HEK293 (cell line): ENCODE results near the gene RNF123.

Experiments used
- CTCF ChIA-PET: fragments of 350-600 bp; formaldehyde crosslinking; extraction: SDS; loops from one replicate; lab custom pipeline; 2021; ENCODE audit warnings: antibody characterized with exemption; lab: Yijun Ruan, JAX
- POLR2A ChIA-PET: fragments of 300-600 bp; formaldehyde crosslinking; extraction: SDS; loops from one replicate; lab custom pipeline; 2020; ENCODE audit warnings: antibody characterized with exemption, inconsistent platforms; lab: Yijun Ruan, JAX
- H3K27ac ChIP-seq: fragments of 200-500 bp; sonication (Bioruptor generic); 2 replicates; pipeline ENCODE4 v1.5.1; 2014; ENCODE audit warnings: low read depth, low read length, control low read depth, inconsistent platforms; ENCODE audit errors: extremely low read depth
- H3K36me3 ChIP-seq, 2 experiments: fragments of 200-500 bp in 1 of 2; sonication (Bioruptor generic) in 1 of 2; 1 replicate in 1 of 2; 2 replicates in 1 of 2; pipeline ENCODE4 v1.5.1; 2014 to 2017; ENCODE audit warnings: inconsistent platforms in 2 of 2, low read length in 2 of 2; ENCODE audit not compliant: control insufficient read depth in 2 of 2, insufficient read depth in 1 of 2
- H3K4me1 ChIP-seq: fragments of 200-500 bp; sonication (Bioruptor generic); 2 replicates; pipeline ENCODE4 v1.5.1; 2014; ENCODE audit warnings: mild to moderate bottlenecking, low read length, inconsistent platforms; ENCODE audit not compliant: control insufficient read depth, insufficient read depth
- H3K4me3 ChIP-seq: 2 replicates; pipeline ENCODE4 v1.5.1; 2011; ENCODE audit warnings: low read depth, mild to moderate bottlenecking, control low read depth, low read length, moderate library complexity
- H3K9me3 ChIP-seq: fragments of 200-500 bp; sonication (Bioruptor generic); 2 replicates; pipeline ENCODE4 v1.5.1; 2014; ENCODE audit warnings: low read depth, low read length, inconsistent platforms; ENCODE audit not compliant: control insufficient read depth, insufficient read depth
- BCL6B ChIP-seq: fragments of 450-650 bp; formaldehyde crosslinking; IDR thresholded peaks from 2 replicates; pipeline ENCODE4 v1.5.1; 2017; ENCODE audit warnings: missing biosample characterization, missing genetic modification characterization
- CTCF ChIP-seq: fragments of 450-650 bp; formaldehyde crosslinking; IDR thresholded peaks from 2 replicates; pipeline ENCODE4 v1.5.1; 2016; ENCODE audit warnings: missing biosample characterization, missing genetic modification characterization
- MYNN ChIP-seq: fragments of 450-650 bp; formaldehyde crosslinking; IDR thresholded peaks from 2 replicates; pipeline ENCODE4 v1.5.1; 2016; ENCODE audit warnings: missing biosample characterization, missing genetic modification characterization, borderline replicate concordance
- MZF1 ChIP-seq: fragments of 450-650 bp; formaldehyde crosslinking; IDR thresholded peaks from 2 replicates; pipeline ENCODE4 v1.5.1; 2017; ENCODE audit warnings: missing biosample characterization, missing genetic modification characterization, borderline replicate concordance
- PRDM1 ChIP-seq: fragments of 450-650 bp; formaldehyde crosslinking; IDR thresholded peaks from 2 replicates; pipeline ENCODE4; 2016; ENCODE audit warnings: missing biosample characterization, missing genetic modification characterization
- SP3 ChIP-seq: fragments of 450-650 bp; formaldehyde crosslinking; IDR thresholded peaks from 2 replicates; pipeline ENCODE4 v1.5.1; 2016; ENCODE audit warnings: missing biosample characterization, missing genetic modification characterization
- YY2 ChIP-seq: fragments of 450-650 bp; formaldehyde crosslinking; IDR thresholded peaks from 2 replicates; pipeline ENCODE4 v1.5.1; 2016; ENCODE audit warnings: missing biosample characterization, missing genetic modification characterization
- ZBTB20 ChIP-seq: fragments of 450-650 bp; formaldehyde crosslinking; IDR thresholded peaks from 2 replicates; pipeline ENCODE4 v1.5.1; 2016; ENCODE audit warnings: missing biosample characterization, missing genetic modification characterization
- ZBTB48 ChIP-seq: fragments of 450-650 bp; formaldehyde crosslinking; IDR thresholded peaks from 2 replicates; pipeline ENCODE4 v1.5.1; 2016; ENCODE audit warnings: missing biosample characterization, missing genetic modification characterization
- ZEB2 ChIP-seq: fragments of 450-650 bp; formaldehyde crosslinking; IDR thresholded peaks from 2 replicates; pipeline ENCODE4 v1.5.1; 2016; ENCODE audit warnings: missing biosample characterization, missing genetic modification characterization
- ZNF19 ChIP-seq: fragments of 450-650 bp; formaldehyde crosslinking; IDR thresholded peaks from 2 replicates; pipeline ENCODE4; 2016; ENCODE audit warnings: missing biosample characterization, missing genetic modification characterization, low read depth
- ZNF211 ChIP-seq: fragments of 450-650 bp; formaldehyde crosslinking; IDR thresholded peaks from 2 replicates; pipeline ENCODE4 v1.5.1; 2016; ENCODE audit warnings: low read depth, missing biosample characterization, missing genetic modification characterization
- ZNF391 ChIP-seq: fragments of 450-650 bp; formaldehyde crosslinking; IDR thresholded peaks from 2 replicates; pipeline ENCODE4 v1.5.1; 2016; ENCODE audit warnings: low read depth, missing biosample characterization, missing genetic modification characterization, borderline replicate concordance
- ZNF521 ChIP-seq: fragments of 450-650 bp; formaldehyde crosslinking; IDR thresholded peaks from 2 replicates; pipeline ENCODE4 v1.5.1; 2017; ENCODE audit warnings: missing biosample characterization, mild to moderate bottlenecking, missing genetic modification characterization
- ZNF600 ChIP-seq: fragments of 450-650 bp; formaldehyde crosslinking; IDR thresholded peaks from 2 replicates; pipeline ENCODE4 v1.5.1; 2016; ENCODE audit warnings: missing biosample characterization, missing genetic modification characterization
- ZNF621 ChIP-seq: fragments of 450-650 bp; formaldehyde crosslinking; IDR thresholded peaks from 2 replicates; pipeline ENCODE4 v1.5.1; 2017; ENCODE audit warnings: missing biosample characterization, missing genetic modification characterization
- ZNF654 ChIP-seq: fragments of 450-650 bp; formaldehyde crosslinking; IDR thresholded peaks from 2 replicates; pipeline ENCODE4 v1.5.1; 2016; ENCODE audit warnings: low read depth, missing biosample characterization, missing genetic modification characterization
- ZNF670 ChIP-seq: fragments of 450-650 bp; formaldehyde crosslinking; IDR thresholded peaks from 2 replicates; pipeline ENCODE4 v1.5.1; 2016; ENCODE audit warnings: missing biosample characterization, missing genetic modification characterization, low read depth
- ZNF707 ChIP-seq: fragments of 450-650 bp; formaldehyde crosslinking; IDR thresholded peaks from 2 replicates; pipeline ENCODE4 v1.5.1; 2016; ENCODE audit warnings: missing biosample characterization, missing genetic modification characterization
- ZSCAN30 ChIP-seq: fragments of 450-650 bp; IDR thresholded peaks from 2 replicates; pipeline ENCODE4 v1.5.1; 2018; ENCODE audit warnings: missing biosample characterization, mild to moderate bottlenecking, missing genetic modification characterization, moderate library complexity
- TF ChIP-seq, protein P1 (sequence below): fragments of 450-650 bp; formaldehyde crosslinking; IDR thresholded peaks from 2 replicates; pipeline ENCODE4 v1.5.1; 2017; ENCODE audit warnings: missing biosample characterization, missing genetic modification characterization
- TF ChIP-seq, protein P2 (sequence below): fragments of 450-650 bp; IDR thresholded peaks from 2 replicates; pipeline ENCODE4 v1.5.1; 2018; ENCODE audit warnings: missing biosample characterization, mild to moderate bottlenecking, missing genetic modification characterization

RNF123 gene

DNA sequence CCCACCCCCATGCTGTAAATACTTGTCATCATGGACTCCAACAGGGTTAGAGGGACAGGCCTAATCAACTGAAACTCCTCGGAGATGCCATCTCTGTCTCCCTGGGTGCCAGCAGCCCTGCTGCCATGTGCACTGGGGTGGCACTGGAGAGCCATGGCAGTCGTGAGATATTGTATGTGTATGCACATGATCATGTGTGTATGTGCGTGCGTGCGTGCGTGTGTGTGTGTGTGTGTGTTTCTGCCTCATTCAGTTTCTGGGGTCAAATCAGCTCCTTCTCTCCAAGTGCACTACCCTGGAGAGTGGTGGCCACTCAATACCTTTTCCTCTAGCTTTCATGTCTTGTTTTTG lies 18.4 kb upstream of the RNF123 start:
- H3K4me1 ChIP-seq: no peaks in the 10 kb centered on the region
- H3K27ac ChIP-seq: no peak overlapping the region
- H3K36me3 ChIP-seq: peaks cover 0 to 7% of the 10 kb centered on the region in 2 experiments; a peak in 1 of 3 replicates
- CTCF ChIA-PET: interaction anchor here (0.6 to 5.1 kb wide), 17 partner anchors 14 to 589 kb away, joined by 3 to 104 read pairs (median 3); partner anchors contain the start of gene BSN
- TF ChIP-seq, protein P1, sequence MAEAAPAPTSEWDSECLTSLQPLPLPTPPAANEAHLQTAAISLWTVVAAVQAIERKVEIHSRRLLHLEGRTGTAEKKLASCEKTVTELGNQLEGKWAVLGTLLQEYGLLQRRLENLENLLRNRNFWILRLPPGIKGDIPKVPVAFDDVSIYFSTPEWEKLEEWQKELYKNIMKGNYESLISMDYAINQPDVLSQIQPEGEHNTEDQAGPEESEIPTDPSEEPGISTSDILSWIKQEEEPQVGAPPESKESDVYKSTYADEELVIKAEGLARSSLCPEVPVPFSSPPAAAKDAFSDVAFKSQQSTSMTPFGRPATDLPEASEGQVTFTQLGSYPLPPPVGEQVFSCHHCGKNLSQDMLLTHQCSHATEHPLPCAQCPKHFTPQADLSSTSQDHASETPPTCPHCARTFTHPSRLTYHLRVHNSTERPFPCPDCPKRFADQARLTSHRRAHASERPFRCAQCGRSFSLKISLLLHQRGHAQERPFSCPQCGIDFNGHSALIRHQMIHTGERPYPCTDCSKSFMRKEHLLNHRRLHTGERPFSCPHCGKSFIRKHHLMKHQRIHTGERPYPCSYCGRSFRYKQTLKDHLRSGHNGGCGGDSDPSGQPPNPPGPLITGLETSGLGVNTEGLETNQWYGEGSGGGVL (tag by site-specific recombination): no peak
- peak; percentile 32; the same call in 1 of the 2 replicates for TF ChIP-seq PRDM1 (tag by site-specific recombination)
- TF ChIP-seq, all 188 proteins: peak for 1
- H3K4me3 ChIP-seq: no peak overlapping the region
- POLR2A ChIA-PET: interaction anchor here (0.6 kb wide), 1 partner anchor 641 kb away, joined by 3 read pairs; the partner anchor contains the start of gene IMPDH2
- H3K9me3 ChIP-seq: no peaks in the 10 kb centered on the region

GRCh38 chr3:49671291-49672288 lies 17.8 kb upstream of the RNF123 start:
- no peak overlapping the region for H3K4me3 ChIP-seq
- ChIA-PET POLR2A (interaction anchor here (0.6 to 1.3 kb wide), 4 partner anchors 132 to 642 kb away, joined by 3 to 12 read pairs (median 4); partner anchors contain the start of gene IMPDH2), CTCF (interaction anchor here (0.6 to 5.1 kb wide), 25 partner anchors 8 to 589 kb away, joined by 3 to 104 read pairs (median 3); partner anchors contain the start of gene BSN)
- no peak overlapping the region for H3K27ac ChIP-seq
- TF ChIP-seq ZSCAN30 (tag by site-specific recombination) (peak; percentile 56; the same call in 1 of the 2 replicates), ZNF600 (tag by site-specific recombination) (peak; percentile 48), ZNF391 (tag by site-specific recombination) (0 out of 2 replicates have a peak, but pooled peaks have one; percentile 29), ZNF211 (tag by site-specific recombination) (no peak), ZBTB20 (tag by site-specific recombination) (peak; percentile 57), ZNF521 (tag by site-specific recombination) (no peak), MYNN (tag by site-specific recombination) (no peak), YY2 (tag by site-specific recombination) (no peak), ZNF654 (peak; percentile 59), ZNF670 (tag by site-specific recombination) (no peak), ZNF707 (no peak), CTCF (tag by site-specific recombination) (peak; percentile 77), MZF1 (tag by site-specific recombination) (no peak), SP3 (tag by site-specific recombination) (0 out of 2 replicates have a peak, but pooled peaks have one; percentile 12), BCL6B (tag by site-specific recombination) (no peak), ZBTB48 (tag by site-specific recombination) (no peak), ZNF19 (tag by site-specific recombination) (no peak), ZNF621 (tag by site-specific recombination) (no peak), ZEB2 (tag by site-specific recombination) (0 out of 2 replicates have a peak, but pooled peaks have one; percentile 28)
- TF ChIP-seq, protein P2, sequence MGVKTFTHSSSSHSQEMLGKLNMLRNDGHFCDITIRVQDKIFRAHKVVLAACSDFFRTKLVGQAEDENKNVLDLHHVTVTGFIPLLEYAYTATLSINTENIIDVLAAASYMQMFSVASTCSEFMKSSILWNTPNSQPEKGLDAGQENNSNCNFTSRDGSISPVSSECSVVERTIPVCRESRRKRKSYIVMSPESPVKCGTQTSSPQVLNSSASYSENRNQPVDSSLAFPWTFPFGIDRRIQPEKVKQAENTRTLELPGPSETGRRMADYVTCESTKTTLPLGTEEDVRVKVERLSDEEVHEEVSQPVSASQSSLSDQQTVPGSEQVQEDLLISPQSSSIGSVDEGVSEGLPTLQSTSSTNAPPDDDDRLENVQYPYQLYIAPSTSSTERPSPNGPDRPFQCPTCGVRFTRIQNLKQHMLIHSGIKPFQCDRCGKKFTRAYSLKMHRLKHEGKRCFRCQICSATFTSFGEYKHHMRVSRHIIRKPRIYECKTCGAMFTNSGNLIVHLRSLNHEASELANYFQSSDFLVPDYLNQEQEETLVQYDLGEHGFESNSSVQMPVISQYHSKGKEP (tag by site-specific recombination): no peak
- TF ChIP-seq, all 188 proteins: peak for 8
- Histone ChIP-seq H3K9me3 (no peaks in the 10 kb centered on the region), H3K36me3 (peaks cover 0 to 13% of the 10 kb centered on the region in 2 experiments; a peak in 1 of 3 replicates), H3K4me1 (no peaks in the 10 kb centered on the region)
